HAP-1 (cell line): Measurements from ENCODE around the gene CT45A3.
"Not testable (repeated sequence)": the region's sequence is repeated elsewhere in the genome, so short reads cannot be mapped to it uniquely, and the experiment has no call there.

Source experiments
- DNase-seq, 2 experiments: peaks; one replicate each; pipeline ENCODE4 v3.0.0-alpha.2; 2016 to 2020; ENCODE audit warnings: low spot score in 2 of 2
- H3K27me3 ChIP-seq: fragments of 250-450 bp; sonication (Bioruptor Pico); 2 replicates; pipeline ENCODE4 v1.5.1; 2020; ENCODE audit warnings: low read depth, mild to moderate bottlenecking, moderate library complexity
- H3K36me3 ChIP-seq: fragments of 250-450 bp; sonication (Bioruptor Pico); replicated peaks from 2 replicates; pipeline ENCODE4 v1.5.1; 2020; ENCODE audit warnings: mild to moderate bottlenecking
- H3K4me1 ChIP-seq: fragments of 250-450 bp; sonication (Bioruptor Pico); 2 replicates; pipeline ENCODE4 v1.5.1; 2020; ENCODE audit warnings: mild to moderate bottlenecking
- H3K4me3 ChIP-seq: fragments of 250-450 bp; sonication (Bioruptor Pico); 2 replicates; pipeline ENCODE4 v1.5.1; 2020; ENCODE audit warnings: mild to moderate bottlenecking, moderate library complexity
- H3K9me3 ChIP-seq: fragments of 250-450 bp; sonication (Bioruptor Pico); 2 replicates; pipeline ENCODE4 v1.5.1; 2020; ENCODE audit warnings: mild to moderate bottlenecking, moderate library complexity
- in situ Hi-C: fragments of 300-500 bp; cut with MboI; formaldehyde crosslinking; loops from 3 replicates; pipeline ENCODE4 v1.14.3; 2020; ENCODE audit warnings: low sequenced_read_pairs, inconsistent platforms, mixed read lengths

Gene CT45A3

DNA sequence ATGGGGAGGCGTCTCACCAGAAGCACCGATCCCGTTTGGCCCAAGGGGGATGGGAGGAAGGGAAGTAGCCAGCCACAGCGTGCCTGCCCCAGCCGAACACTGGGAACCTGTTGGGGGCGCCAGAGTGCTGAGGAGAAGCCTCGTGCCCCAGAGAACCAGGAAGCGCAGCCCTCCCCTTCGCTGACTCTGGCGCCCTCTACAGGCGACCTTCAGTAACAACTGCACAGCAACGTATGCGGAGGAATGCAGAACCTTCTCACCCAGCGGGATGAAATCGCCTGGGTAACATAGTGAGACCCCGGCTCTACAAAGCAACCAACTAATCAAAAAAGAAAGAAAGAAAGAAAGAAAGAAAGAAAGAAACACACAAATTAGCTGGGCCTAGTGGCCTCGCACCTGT, at the start of gene CT45A3:
TSS of gene CT45A3 (minus strand) at position 101 of the 400 bp plus-strand sequence. CDS start 3,747 bp downstream, outside the sequence.
- H3K4me3 ChIP-seq, H3K36me3 ChIP-seq, H3K4me1 ChIP-seq, DNase-seq, H3K27me3 ChIP-seq, in situ Hi-C loops, H3K9me3 ChIP-seq: not testable (repeated sequence)

- H3K4me1 ChIP-seq, H3K9me3 ChIP-seq, H3K4me3 ChIP-seq, in situ Hi-C loops, H3K36me3 ChIP-seq, H3K27me3 ChIP-seq, DNase-seq: not testable (repeated sequence)
Observed at GRCh38 chrX:135802687-135803086, 34.7 kb upstream of the CT45A3 start, which contains the start of gene CT45A6. Gene CT45A6 (minus strand): TSS chrX:135802787. CDS start chrX:135798993, 3,794 bp downstream.

GRCh38 chrX:135785403-135785802, 17.4 kb upstream of the CT45A3 start, which contains the start of gene CT45A5:
Gene CT45A5 (minus strand): TSS chrX:135785503. CDS start chrX:135781729, 3,774 bp downstream.
- H3K27me3 ChIP-seq, in situ Hi-C loops, DNase-seq, H3K9me3 ChIP-seq, H3K4me3 ChIP-seq, H3K36me3 ChIP-seq, H3K4me1 ChIP-seq: not testable (repeated sequence)

DNA sequence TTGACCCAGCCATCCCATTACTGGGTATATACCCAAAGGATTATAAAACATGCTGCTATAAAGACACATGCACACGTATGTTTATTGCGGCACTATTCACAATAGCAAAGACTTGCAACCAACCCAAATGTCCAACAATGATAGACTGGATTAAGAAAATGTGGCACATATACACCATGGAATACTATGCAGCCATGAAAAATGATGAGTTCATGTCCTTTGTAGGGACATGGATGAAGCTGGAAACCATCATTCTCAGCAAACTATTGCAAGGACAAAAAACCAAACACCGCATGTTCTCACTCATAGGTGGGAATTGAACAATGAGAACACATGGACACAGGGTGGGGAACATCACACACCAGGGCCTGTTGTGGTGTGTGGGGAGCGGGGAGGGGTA, 23.3 kb downstream of the CT45A3 start:
- H3K27me3 ChIP-seq, in situ Hi-C loops: not testable (repeated sequence)

GRCh38 chrX:135741192-135741715, 26.7 kb downstream of the CT45A3 start:
- H3K4me1 ChIP-seq, result no peaks in the 10 kb centered on the region
- no peak for DNase-seq
- no peak overlapping the region for H3K4me3 ChIP-seq
- in situ Hi-C loops, result no loop called here
- no peaks in the 10 kb centered on the region for H3K9me3 ChIP-seq
- H3K36me3 ChIP-seq, result no peaks in the 10 kb centered on the region
- H3K27me3 ChIP-seq, result no peaks in the 10 kb centered on the region

More for the DNA sequence above, 23.3 kb downstream of the CT45A3 start:
- H3K36me3 ChIP-seq, H3K9me3 ChIP-seq, H3K4me1 ChIP-seq, DNase-seq, H3K4me3 ChIP-seq: not testable (repeated sequence)

DNA sequence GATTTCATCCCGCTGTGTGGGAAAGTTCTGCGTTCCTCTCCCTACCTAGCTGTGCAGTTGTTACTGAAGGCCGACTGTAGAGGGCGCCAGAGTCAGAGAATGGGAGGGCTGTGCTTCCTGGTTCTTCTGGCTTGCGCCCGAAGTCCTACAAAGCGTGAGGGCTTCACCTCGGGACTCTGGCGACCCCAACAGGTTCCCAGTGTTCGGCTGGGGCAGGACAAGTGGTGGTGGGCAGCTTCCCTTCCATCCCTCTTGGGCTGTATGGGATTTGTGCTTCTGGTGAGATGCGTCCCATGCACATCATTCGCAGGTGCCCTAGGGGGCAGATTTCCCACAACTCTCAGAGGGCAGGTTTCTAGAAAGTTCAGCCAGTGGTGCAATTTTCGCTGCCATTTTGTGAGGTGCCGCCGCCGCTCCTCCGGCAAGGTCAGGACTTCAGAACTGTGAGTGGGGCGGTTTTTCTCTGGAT, 27.3 kb downstream of the CT45A3 start:
- Histone ChIP-seq H3K4me3 (peak overlapping the region; percentile 7; the same call in 1 of the 2 replicates), H3K9me3 (no peaks in the 10 kb centered on the region), H3K4me1 (no peaks in the 10 kb centered on the region), H3K36me3 (no peaks in the 10 kb centered on the region), H3K27me3 (no peaks in the 10 kb centered on the region)
- in situ Hi-C loops, result no loop called here
- peak; percentile 33 to 86 for DNase-seq

- no peak for DNase-seq
- Histone ChIP-seq H3K9me3 (no peaks in the 10 kb centered on the region), H3K36me3 (no peaks in the 10 kb centered on the region), H3K4me3 (no peak overlapping the region), H3K27me3 (no peaks in the 10 kb centered on the region), H3K4me1 (no peaks in the 10 kb centered on the region)
- in situ Hi-C loops, result no loop called here
Observed at GRCh38 chrX:135737366-135738071, 30.5 kb downstream of the CT45A3 start.

GRCh38 chrX:135734666-135735065, 33.3 kb downstream of the CT45A3 start:
- H3K27me3 ChIP-seq, DNase-seq, H3K4me3 ChIP-seq, H3K36me3 ChIP-seq, in situ Hi-C loops, H3K4me1 ChIP-seq, H3K9me3 ChIP-seq: not testable (repeated sequence)

GRCh38 chrX:135713795-135714194, 54.2 kb downstream of the CT45A3 start:
- Histone ChIP-seq H3K36me3 (no peaks in the 10 kb centered on the region), H3K4me3 (no peak overlapping the region), H3K4me1 (no peaks in the 10 kb centered on the region), H3K9me3 (no peaks in the 10 kb centered on the region), H3K27me3 (no peaks in the 10 kb centered on the region)
- no peak for DNase-seq
- in situ Hi-C loops, result no loop called here

- H3K9me3 ChIP-seq, H3K36me3 ChIP-seq, in situ Hi-C loops, H3K27me3 ChIP-seq, H3K4me3 ChIP-seq, H3K4me1 ChIP-seq: not testable (repeated sequence)
- peak in 1 of 2 experiments; percentile 72 for DNase-seq
Observed at GRCh38 chrX:135713183-135713689, 54.8 kb downstream of the CT45A3 start, which contains the start of gene CT45A1. Gene CT45A1 (plus strand): TSS chrX:135713639. CDS start chrX:135718941, 5,302 bp downstream.
